GM23248 (cell line): ENCODE data around the gene TTC3. TPM values are rescaled to one million over a fixed set of nuclear protein-coding genes. Genes with fewer than 3 reads are reported as not detected.

Source experiments
- DNase-seq: peaks from one replicate; pipeline ENCODE4 v3.0.0-alpha.2; 2015
- H2AFZ ChIP-seq: fragments of 200-600 bp; sonication (generic); 2 replicates; pipeline ENCODE4 v1.6.1; 2016; ENCODE audit warnings: antibody characterized with exemption
- H3F3A ChIP-seq: fragments of 200-600 bp; sonication (generic); 2 replicates; pipeline ENCODE4 v1.6.1; 2016; ENCODE audit warnings: mild to moderate bottlenecking, antibody characterized with exemption, mixed run types; ENCODE audit not compliant: insufficient read depth
- H3K27ac ChIP-seq: fragments of 200-600 bp; sonication (generic); 2 replicates; pipeline ENCODE4 v1.5.1; 2016; ENCODE audit warnings: mild to moderate bottlenecking
- H3K27me3 ChIP-seq: fragments of 200-600 bp; sonication (generic); replicated peaks from 2 replicates; pipeline ENCODE4 v1.6.1; 2016; ENCODE audit warnings: mild to moderate bottlenecking; ENCODE audit not compliant: insufficient read depth
- H3K36me3 ChIP-seq: fragments of 200-600 bp; sonication (generic); 2 replicates; pipeline ENCODE4 v1.6.1; 2016; ENCODE audit warnings: low read depth, mild to moderate bottlenecking
- H3K4me1 ChIP-seq: fragments of 200-600 bp; sonication (generic); 2 replicates; pipeline ENCODE4 v1.6.1; 2016; ENCODE audit warnings: mild to moderate bottlenecking; ENCODE audit not compliant: insufficient read depth
- H3K4me2 ChIP-seq: fragments of 200-600 bp; sonication (generic); one replicate; pipeline ENCODE4 v1.6.1; 2016; ENCODE audit warnings: mild to moderate bottlenecking; ENCODE audit not compliant: unreplicated experiment
- H3K4me3 ChIP-seq: fragments of 200-600 bp; sonication (generic); 2 replicates; pipeline ENCODE4 v1.5.1; 2016; ENCODE audit warnings: mild to moderate bottlenecking
- H3K79me2 ChIP-seq: fragments of 200-600 bp; sonication (generic); 2 replicates; pipeline ENCODE4 v1.6.1; 2016; ENCODE audit warnings: mild to moderate bottlenecking; ENCODE audit not compliant: insufficient read depth
- H3K9ac ChIP-seq: fragments of 200-600 bp; sonication (generic); 2 replicates; pipeline ENCODE4 v1.6.1; 2016; ENCODE audit warnings: mild to moderate bottlenecking
- H3K9me2 ChIP-seq: fragments of 200-600 bp; sonication (generic); 2 replicates; pipeline ENCODE4 v1.6.1; 2016; ENCODE audit warnings: mixed run types, mild to moderate bottlenecking, moderate library complexity; ENCODE audit not compliant: insufficient read depth
- H3K9me3 ChIP-seq: fragments of 200-600 bp; sonication (generic); one replicate; pipeline ENCODE4 v1.6.1; 2017; ENCODE audit warnings: low read depth
- H4K20me1 ChIP-seq: fragments of 200-600 bp; sonication (generic); 2 replicates; pipeline ENCODE4 v1.6.0; 2016; ENCODE audit not compliant: insufficient read depth
- EZH2 ChIP-seq: fragments of 200-600 bp; sonication (generic); IDR thresholded peaks from 2 replicates; pipeline ENCODE4 v1.6.1; 2018; ENCODE audit warnings: antibody characterized with exemption, mild to moderate bottlenecking; ENCODE audit not compliant: insufficient read depth, poor library complexity, severe bottlenecking
- EZH2phosphoT487 ChIP-seq: fragments of 200-600 bp; sonication (generic); IDR thresholded peaks from 2 replicates; pipeline ENCODE4 v1.6.1; 2018; ENCODE audit warnings: antibody characterized with exemption, moderate library complexity, mild to moderate bottlenecking, low read depth; ENCODE audit not compliant: insufficient read depth
- WGBS, 2 experiments: methylation state at CpG; one replicate each; pipeline ENCODE4 v1.1.6; 2015 to 2017; ENCODE audit warnings: low lambda C conversion rate in 2 of 2, low coverage in 1 of 2; ENCODE audit errors: missing lambda C conversion rate in 2 of 2; 5-methylcytosine and 5-hydroxymethylcytosine counted together
- in situ Hi-C: fragments of 300-500 bp; cut with MboI; formaldehyde crosslinking; loops from 2 replicates; pipeline ENCODE4 v1.15.0; 2020
- polyA plus RNA-seq: library from polyadenylated mRNA; unstranded; fragments of >200 nt; fragmentation: Nextera tagmentation; extraction: Ambion mirVana; gene quantifications from 2 replicates; pipeline ENCODE4 v1.2.1, GENCODE V29; 2016
- total RNA-seq: library from RNA; depleted of rRNA; stranded (reverse); fragments of >200 nt; shearing (Covaris generic); gene quantifications from 2 replicates; pipeline ENCODE4 v1.2.3, GENCODE V29; 2014

The TTC3 gene
- total and polyA plus RNA-seq, 2 experiments from 2014 or later = 204 to 216 TPM

GRCh38 chr21:37196847-37197246 lies 123.8 kb downstream of the TTC3 start:
- Histone ChIP-seq H3K27ac (no peak overlapping the region), H3K79me2 (peaks cover 6% of the 10 kb centered on the region; the same call in 1 of the 2 replicates), H4K20me1 (no peaks in the 10 kb centered on the region), H3K9me2 (no peaks in the 10 kb centered on the region), H3K4me3 (no peak overlapping the region), H3K4me2 (no peak overlapping the region), H3K4me1 (peaks cover 14% of the 10 kb centered on the region; the same call in 1 of the 2 replicates), H2AFZ (no peak overlapping the region), H3K36me3 (peaks cover 45% of the 10 kb centered on the region), H3F3A (0 out of 2 replicates have a peak, but pooled peaks cover 4% of the 10 kb centered on the region), H3K9ac (no peak overlapping the region), H3K9me3 (no peaks in the 10 kb centered on the region), H3K27me3 (no peaks in the 10 kb centered on the region)
- 98 to 99% methylated on average over 8 of the region's 8 CpGs for WGBS, 2 experiments
- in situ Hi-C loops = no loop called here
- TF ChIP-seq EZH2 (no peak), EZH2phosphoT487 (no peak)
- no peak for DNase-seq

GRCh38 chr21:37197746-37198145 lies 124.7 kb downstream of the TTC3 start:
- WGBS, 2 experiments = 98 to 100% methylated on average over 3 to 4 of the region's 4 CpGs
- Histone ChIP-seq H3K4me2 (no peak overlapping the region), H3K27ac (0 out of 2 replicates have a peak overlapping the region, but pooled peaks have one; percentile 25), H3K4me3 (no peak overlapping the region), H2AFZ (no peak overlapping the region), H3K36me3 (peaks cover 49% of the 10 kb centered on the region), H3K4me1 (peaks cover 14% of the 10 kb centered on the region; the same call in 1 of the 2 replicates), H3K9me2 (no peaks in the 10 kb centered on the region), H3K79me2 (peaks cover 6% of the 10 kb centered on the region; the same call in 1 of the 2 replicates), H4K20me1 (no peaks in the 10 kb centered on the region), H3K9ac (no peak overlapping the region), H3K27me3 (no peaks in the 10 kb centered on the region), H3F3A (peaks cover 4% of the 10 kb centered on the region; the same call in 1 of the 2 replicates), H3K9me3 (no peaks in the 10 kb centered on the region)
- in situ Hi-C loops = no loop called here
- DNase-seq = no peak
- no peak for TF ChIP-seq EZH2
- TF ChIP-seq EZH2phosphoT487 = no peak

GRCh38 chr21:37199057-37199924 lies 126.2 kb downstream of the TTC3 start:
- in situ Hi-C loops = no loop called here
- Histone ChIP-seq H3K9ac (no peak overlapping the region), H2AFZ (no peak overlapping the region), H4K20me1 (no peaks in the 10 kb centered on the region), H3K36me3 (peaks cover 51% of the 10 kb centered on the region), H3K4me1 (peaks cover 14% of the 10 kb centered on the region; the same call in 1 of the 2 replicates), H3K27ac (peak overlapping the region; percentile 62), H3K4me2 (no peak overlapping the region), H3F3A (peaks cover 4% of the 10 kb centered on the region; the same call in 1 of the 2 replicates), H3K9me2 (no peaks in the 10 kb centered on the region), H3K27me3 (no peaks in the 10 kb centered on the region), H3K4me3 (no peak overlapping the region), H3K9me3 (no peaks in the 10 kb centered on the region), H3K79me2 (0 out of 2 replicates have a peak, but pooled peaks cover 6% of the 10 kb centered on the region)
- no peak for TF ChIP-seq EZH2phosphoT487
- 70 to 76% methylated on average over 11 of the region's 11 CpGs for WGBS, 2 experiments
- DNase-seq = peak; percentile 41

- Histone ChIP-seq H3K4me1 (peaks cover 13% of the 10 kb centered on the region; the same call in 1 of the 2 replicates), H3F3A (peaks cover 9% of the 10 kb centered on the region), H3K9me2 (no peaks in the 10 kb centered on the region), H4K20me1 (no peaks in the 10 kb centered on the region), H3K4me2 (no peak overlapping the region), H3K4me3 (no peak overlapping the region), H3K9me3 (no peaks in the 10 kb centered on the region), H2AFZ (no peak overlapping the region), H3K79me2 (0 out of 2 replicates have a peak, but pooled peaks cover 6% of the 10 kb centered on the region), H3K27ac (no peak overlapping the region), H3K27me3 (no peaks in the 10 kb centered on the region), H3K9ac (no peak overlapping the region), H3K36me3 (peaks cover 50% of the 10 kb centered on the region)
- no peak for DNase-seq
- 86 to 88% methylated on average over 16 of the region's 16 CpGs for WGBS, 2 experiments
- no peak for TF ChIP-seq EZH2
- TF ChIP-seq EZH2phosphoT487 = no peak
- in situ Hi-C loops = no loop called here
Measured at GRCh38 chr21:37200641-37201480, 127.8 kb downstream of the TTC3 start.
